HG03521 (cell line): Measurements from ENCODE around the gene KREMEN2.
"Not testable (repeated sequence)": the region's sequence is repeated elsewhere in the genome, so short reads cannot be mapped to it uniquely, and the experiment has no call there.

Experiments
- ATAC-seq: cut with Tn5 transposase; IDR thresholded peaks from one replicate; pipeline ENCODE4 v1.9.1; 2021; ENCODE audit warnings: mild to moderate bottlenecking, moderate library complexity; ENCODE audit not compliant: unreplicated experiment

Gene KREMEN2

DNA sequence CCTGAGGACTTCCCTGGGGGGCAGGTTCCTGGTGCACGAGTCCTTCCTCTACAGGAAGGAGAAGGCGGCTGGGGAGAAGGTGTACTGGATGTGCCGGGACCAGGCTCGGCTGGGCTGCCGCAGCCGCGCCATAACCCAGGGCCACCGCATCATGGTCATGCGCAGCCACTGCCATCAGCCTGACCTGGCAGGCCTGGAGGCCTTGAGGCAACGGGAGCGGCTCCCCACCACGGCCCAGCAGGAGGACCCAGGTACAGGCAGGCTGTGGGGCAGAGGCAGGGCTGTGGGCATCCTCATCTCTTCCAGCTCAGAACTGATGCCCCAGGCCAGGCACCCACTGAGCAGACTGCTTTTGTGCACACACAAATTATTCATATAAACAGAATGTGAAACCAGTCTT is 25.9 kb upstream of the KREMEN2 start:
- ATAC-seq, result no peak

DNA sequence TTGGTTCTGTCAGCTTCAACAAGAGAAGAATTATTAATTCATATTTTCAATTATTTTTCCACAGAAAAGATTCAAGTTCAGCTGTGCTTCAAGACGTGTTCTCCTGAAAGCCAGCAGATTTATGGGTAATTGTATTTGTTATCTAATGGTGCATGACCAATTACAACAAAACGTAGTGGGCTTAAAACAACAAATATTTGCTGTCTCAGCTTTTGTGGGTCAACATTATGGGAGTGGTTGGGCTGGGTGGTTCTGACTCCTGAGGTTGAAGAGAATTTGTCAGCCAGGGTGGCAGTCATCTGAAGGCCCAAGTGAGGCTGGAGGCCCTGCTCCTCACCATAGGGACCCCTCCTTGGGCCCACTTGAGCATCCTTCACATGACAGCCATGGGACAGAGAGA is 24.1 kb upstream of the KREMEN2 start:
- no peak for ATAC-seq

DNA sequence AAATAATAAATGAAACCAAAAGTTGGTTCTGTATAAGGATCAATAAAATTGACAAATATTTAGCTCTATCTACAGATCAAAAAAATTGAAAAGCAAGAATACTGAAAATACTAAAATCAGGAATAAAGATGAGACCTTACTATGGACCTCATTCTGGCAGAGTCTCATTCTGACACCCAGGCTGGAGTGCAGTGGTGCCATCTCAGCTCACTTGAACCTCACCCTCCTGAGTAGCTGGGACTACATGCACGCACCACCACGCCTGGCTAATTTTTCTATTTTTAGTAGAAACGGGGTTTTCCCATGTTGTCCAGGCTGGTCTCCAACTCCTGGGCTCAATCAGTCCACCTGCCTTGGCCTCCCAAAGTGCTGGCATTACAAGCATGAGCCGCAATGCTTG is 22.0 kb upstream of the KREMEN2 start:
- ATAC-seq, result no peak

DNA sequence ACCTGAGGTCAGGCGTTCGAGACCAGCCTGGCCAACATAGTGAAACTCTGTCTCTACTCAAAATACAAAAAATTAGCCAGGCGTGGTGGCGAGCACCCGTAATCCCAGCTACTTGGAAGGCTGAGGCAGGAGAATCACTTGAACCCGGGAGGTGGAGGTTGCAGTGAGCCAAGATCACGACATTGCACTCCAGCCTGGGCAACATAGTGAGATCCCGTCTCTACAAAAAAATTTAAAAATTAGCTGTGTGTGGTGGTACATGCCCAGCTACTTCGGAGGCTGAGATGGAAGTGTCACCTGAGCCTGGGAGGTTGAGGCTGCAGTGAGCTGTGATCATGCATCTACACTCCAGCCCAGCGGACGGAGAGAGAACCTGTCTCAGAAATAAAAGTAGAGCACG is 20.4 kb upstream of the KREMEN2 start:
- ATAC-seq, result not testable (repeated sequence)

DNA sequence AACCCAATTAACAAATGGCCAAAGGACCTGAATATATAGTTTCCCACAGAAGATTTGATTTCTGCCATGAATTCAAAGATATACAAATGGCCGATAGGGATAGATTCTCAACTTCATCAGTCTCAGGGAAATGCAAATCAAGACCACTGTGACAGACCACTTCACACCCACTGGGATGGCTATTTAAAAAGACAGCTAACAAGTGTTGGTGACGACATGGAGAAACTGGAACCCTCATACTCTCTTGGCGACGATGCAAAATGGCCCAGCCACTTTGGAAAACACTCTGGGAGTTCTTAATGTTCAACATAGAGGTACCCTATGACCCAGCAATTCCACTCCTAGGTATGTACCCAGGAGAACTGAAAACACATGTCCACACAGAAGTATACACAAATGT is 17.4 kb upstream of the KREMEN2 start:
- ATAC-seq, result no peak

DNA sequence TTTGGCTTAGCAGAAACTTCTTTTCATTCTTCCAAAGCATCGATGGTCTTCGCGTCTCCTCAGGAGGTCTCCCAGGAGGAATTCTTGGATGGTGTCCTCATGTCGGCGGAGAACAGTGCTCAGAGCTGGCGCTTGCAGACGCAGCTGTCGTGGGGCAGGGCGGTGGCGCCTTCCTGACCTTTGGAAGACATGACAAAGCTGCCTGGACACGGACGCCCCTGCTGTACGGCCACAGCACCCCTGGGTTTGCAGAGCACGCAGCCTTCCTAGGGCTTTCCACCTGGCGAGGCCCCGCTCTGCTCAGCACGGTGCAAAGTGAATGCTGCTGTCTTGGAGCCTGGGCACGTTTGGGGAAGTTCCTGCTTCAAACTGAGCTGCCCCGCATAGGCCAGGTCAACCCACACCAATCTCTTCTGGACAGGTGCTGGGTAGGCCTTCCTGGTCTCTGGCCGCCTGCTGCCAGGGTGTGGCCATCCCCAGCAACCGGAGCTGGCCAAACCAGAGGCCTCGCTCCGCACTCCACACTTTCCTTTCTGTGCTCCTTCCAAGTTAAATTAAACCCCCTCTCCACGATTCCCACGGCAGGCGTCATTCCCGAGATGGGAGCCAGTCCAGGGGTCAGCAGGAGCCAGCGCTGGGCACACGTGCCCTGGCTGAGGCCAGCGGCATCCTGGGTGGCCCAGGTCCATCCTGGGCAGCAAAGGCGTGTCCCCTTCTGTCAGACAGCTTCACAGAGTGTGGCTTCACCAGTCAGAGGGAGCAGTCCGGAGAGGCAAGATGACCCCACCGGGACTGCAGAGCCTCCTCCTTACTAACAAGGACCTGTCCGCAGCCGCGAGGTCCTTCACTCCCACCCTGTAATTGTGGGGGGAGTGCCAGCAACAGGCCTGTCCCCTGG is 15.0 kb upstream of the KREMEN2 start:
- ATAC-seq, result no peak

DNA sequence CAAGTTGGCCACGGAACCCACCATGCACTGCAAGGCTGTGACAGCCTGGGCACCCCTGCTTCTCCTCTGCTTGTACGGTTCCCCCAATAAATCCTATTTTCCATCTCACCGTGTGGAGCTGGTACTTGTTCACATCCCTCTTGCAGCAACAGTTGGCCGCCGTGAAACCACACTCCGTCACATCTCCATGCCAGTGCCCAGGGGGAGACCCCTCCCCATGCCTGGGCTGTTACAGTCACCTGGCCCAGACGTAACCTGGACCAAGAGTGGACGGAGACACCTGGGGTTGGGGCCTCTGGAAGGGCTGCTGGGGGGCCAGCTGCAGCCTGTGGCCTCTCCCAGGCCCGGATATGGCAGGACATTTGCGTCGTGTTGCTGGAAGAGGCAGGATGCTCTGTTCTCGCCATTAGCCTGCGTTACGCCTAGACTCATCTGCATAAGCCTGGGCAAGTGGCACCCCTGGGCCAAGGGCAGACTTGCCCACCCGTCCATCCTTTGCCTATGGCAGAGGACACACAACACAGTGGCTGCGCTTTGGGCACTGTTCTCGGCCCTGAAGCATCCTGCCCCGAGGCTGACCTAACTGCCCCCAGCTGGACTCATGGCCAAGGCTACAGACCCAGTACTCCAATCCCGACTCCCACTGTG is 14.2 kb upstream of the KREMEN2 start:
- no peak for ATAC-seq

DNA sequence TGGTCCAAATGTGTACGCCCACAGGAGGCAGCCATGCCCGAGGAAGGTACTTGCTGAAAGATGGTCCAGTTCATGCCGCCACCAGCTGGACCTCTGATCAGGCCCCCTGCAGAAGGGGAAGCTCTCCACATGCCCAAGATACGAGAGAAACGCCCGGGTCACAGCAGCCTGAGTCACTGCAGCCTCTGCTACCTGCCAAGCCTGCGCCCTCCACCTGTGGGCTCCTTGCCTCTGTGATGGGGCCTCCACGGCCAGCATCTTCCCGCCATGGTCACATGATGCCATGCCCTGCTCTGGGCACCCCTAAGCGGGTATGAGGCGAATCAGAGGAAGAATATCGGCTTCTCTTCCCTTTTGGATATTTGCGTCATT is 13.7 kb upstream of the KREMEN2 start:
- ATAC-seq, result no peak

DNA sequence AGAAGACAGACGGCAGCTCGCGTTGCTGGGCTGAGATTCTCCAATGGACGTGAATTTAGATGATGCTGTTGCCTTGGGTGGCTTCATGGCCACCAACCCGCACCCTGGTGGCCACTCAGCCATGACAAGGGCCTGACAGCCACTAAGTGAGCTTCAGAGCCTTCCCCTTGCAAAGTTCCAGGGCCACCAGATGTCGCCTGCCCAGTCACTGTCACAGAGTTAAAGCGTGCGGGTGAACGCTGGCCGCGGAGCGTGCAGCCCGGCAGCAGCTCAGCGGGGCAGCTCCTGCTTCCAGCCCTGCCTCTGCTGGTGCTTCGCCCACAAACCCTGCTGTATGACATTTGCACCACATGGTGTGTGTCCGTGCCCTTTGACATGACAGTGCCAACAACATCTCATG is 13.3 kb upstream of the KREMEN2 start:
- ATAC-seq, result no peak

DNA sequence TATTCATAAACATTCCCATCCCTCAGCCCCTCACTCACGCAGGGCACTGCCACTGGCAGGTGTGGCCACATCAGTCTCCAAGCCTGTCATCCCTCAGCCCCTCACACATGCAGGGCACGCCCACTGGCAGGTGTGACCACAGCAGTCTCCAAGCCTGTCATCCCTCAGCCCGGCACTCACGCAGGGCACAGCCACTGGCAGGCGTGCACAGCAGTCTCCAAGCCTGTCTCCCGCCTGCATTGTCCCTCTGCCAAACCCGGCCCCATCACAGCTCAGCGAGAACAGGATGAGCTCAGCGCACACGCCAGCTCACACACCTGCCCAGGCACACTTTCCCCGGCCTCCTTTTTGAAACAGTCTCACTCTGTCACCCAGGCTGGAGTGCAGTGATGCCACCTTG is 11.4 kb upstream of the KREMEN2 start:
- ATAC-seq, result no peak

DNA sequence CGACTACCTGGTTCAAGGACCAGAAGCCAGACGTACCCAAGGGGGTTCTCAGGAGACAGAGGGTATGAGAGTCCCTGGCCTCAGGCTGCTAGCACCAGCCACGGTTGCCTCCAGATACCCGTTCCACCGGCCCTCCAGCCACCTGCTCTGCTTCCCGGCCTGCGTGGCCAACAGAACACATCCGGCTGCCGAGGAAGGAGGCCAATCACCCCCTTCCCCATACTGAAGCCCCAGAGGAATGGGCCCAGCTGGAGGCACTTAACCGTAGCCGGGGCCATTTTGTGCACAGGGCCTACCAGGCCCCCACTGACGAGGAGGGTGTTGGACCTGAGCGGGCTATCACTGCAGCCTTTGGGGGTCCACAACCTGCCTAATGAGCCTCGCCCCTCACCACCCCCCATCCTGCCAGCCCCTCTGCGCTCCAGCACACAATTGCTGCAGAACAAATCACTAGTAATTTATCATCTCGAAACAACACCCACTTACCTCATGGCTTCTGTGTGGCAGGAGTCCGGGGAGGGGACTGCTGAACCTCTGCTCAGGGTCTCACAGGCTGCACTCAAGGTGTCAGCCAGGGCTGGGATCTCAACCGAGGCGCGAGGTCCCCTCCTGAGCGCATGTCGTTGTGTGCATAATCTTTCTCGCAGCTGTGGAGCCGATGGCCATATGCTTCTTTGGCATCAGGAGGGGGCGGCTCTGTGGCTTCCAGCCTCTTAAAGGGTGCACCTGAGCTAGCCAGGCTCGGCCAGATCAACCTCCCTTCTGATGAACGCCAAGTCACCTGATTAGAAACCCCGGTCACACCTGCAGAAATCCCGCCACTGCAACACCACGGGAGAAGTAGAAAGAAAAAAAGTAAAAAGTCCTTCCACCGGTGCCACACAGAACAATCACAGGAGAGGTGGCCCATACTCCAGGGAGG is 10.1 kb upstream of the KREMEN2 start:
- no peak for ATAC-seq

DNA sequence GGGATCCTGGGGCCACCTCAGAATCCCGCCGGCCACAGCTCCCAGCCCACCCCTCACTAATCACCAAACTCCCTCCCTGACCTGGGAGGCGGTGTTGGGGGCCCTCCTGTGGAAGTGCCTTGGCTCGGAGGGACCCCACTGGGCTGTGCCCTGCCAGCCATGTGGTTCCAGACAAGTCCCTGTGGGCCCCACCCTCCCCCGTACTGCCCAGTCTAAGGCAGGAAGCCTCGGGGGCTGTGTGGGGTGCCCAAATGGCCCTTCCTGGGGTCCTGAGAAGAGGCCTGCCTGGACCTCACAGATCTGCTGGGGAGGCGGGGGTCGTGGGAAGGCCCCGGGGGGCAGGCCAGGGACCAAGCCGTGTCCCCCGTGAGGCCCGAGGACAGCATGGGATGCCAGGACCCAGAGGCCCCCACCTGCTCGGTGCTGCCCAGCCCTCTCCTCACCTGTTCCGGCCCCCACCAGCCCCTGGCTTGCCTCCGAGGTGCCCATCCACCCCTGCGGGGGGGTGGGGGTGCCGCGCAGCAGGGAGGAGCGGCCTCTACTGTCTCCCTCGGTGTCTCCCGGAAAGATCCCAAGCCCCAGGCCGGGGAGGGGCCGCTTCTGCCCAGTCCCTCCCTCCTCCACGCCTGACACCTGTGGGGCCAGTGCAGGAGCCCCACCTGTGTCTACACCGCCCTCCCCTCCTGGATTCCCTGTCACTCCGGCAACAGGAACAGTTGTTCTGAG is 9.3 kb upstream of the KREMEN2 start:
- no peak for ATAC-seq

DNA sequence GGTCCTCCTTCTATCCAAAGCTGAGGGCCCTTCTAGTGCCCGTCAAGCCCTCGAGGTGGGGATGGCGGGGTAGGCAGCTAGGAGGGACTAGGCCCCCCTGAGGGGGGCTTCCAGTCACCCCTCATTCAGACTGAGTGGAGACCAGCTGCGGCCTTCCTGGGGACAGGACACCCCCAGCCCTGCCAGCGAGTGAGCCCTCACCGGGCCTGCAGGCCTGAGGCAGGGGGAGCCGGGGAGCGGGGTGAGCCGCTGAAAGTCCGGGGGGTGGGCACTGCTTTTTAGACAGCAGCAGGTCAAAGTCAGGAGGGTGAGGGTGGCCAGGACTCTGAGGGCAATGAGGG is 8.7 kb upstream of the KREMEN2 start:
- ATAC-seq, result no peak

DNA sequence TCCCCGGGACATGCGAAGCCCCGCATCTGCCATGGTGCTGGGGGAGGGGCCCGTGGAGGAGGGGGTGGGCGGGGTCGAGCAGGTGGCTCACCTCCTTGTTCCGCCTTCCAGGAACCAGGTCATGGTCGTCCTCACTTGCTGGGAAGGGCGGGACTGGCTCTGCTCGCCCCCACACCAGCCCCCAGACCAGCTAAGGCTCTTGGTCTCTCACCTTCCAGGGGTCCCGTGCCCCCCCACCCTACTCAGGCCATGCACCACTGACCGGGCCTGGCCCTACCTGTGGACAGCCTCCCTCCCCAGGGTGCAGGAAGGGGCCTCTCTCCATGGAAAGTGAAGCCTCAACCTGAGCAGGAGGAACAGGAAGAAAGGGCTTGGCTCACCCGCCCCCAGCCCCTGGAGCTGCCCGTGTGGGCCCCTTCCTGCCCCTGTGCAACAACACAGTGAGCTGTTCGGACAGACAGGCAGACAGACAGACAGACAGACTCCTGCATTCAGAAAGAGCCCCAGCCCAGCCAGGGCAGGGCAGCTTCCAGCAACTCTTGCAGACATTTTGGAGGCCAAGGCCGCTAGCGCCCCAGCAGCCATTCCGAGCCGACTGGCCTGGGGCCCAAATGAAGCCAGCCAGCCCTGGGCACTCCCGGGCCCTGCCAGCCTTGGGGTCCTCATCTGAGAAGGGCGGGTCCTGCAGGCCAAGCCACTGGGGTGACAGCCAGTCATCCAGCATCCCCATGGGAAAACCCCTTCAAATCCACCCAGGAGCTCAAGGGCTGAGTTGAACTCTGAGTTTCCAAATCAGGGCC is 8.1 kb upstream of the KREMEN2 start:
- ATAC-seq, result no peak

DNA sequence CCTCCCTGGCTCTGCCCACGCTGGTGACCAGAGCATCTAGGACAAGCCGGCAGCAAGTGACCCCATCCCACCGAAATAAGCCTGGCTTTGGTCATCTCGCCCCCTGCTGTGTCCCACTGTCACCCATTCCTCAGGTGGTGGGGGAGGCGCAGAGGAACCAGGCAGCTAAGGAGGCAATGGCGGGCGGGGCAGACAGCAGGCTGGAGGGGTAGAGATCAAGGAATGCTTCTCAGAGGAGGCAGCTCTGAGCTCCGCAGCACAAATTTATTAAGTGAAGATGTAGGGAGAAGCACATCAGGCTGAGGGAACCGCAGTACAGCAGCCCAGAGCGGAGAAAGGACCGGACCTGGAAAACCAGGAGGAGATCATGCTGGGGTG is 7.5 kb upstream of the KREMEN2 start:
- no peak for ATAC-seq

DNA sequence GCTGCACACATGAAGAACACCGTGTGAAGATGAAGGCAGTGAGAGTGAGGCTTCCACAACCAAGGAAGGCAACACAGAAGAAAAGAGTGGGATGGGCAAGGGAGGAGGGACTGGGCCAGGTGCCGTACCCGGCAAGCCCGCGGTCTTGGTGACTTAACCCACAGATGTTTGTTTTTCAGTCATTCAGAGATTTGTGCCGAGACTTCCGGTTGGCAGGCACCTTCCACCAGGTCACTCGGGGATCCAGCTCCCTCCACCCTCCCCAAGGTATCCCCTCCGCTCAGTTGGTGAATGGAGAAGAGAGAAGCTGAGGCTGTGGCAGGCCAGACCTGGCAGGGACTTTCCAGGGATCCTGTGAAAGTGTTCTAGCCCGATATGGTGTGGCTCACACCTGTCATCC is 4.9 kb upstream of the KREMEN2 start:
- ATAC-seq, result no peak

DNA sequence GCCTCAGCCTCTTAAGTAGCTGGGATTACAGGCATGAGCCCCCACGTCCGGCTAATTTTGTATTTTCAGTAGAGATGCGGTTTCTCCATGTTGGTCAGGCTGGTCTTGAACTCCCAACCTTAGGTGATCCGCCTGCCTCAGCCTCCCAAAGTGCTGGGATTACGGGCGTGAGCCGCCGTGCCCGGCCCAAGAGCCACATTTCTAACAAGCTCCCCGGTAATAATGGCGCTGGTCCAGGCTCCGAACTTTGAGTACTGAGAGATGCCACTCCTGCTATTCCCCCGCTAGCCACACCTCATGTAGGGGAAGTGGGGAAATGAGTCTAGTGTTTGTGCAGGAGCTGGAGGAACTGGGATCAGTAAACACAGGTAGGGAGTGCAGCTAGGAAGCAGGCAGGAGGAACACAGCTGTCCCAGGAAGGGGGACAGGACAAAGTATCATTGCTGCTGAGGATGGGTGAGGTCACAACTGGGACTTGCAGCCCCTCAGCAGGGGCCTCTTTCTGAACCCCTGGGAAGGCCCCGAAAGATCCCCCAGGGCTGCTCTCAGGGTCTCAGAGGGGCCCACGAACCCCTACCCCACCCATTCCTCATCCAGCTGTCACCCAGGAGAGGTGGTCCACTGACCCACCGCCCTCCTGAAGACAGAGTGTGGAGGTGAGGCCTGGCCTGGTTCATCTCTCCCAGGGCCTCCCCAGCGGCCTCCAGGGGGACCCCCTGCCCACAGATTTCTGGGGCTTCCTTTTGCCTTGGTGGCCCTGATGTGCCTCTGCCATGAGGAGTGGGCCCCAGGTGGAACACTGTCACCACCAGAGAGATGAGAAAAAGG is 3.7 kb upstream of the KREMEN2 start:
- ATAC-seq, result no peak

DNA sequence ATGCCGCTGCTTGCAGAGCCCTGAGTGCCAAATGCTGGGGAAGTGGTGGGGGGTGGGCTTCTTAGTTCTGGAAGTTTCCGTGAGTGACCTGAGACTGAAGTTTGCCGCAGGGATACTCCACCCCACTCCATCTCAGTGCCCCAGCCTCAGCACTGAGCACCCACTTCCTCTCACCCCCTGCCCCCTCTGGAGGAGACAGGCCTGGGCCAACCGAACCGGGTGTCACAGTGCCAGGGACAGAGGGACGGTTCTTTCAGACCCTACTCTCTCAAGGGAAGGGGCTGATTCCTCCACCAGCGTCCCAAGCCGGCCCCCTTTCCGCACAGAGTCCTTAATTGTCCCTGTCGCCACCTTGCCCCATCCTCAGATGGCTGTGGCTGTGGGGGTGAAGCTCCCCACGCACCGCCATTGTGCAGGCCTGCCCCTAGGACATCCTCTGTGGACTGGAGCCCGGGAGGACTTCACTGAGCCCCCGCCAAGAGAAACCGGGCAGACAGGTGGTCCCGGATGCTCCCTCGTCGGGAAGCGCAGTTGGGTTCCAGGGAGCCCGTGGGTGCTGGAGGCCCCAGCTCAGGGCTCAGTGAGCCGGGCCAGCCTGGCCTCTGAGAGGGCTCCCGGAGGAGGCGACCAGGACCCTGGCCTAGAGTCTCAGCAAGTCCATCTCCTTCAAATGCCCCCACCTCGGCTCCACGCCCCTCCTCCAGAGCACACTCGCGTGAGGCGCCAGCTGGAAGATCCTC is 1.6 kb upstream of the KREMEN2 start:
- no peak for ATAC-seq
